Heart left ventricle (tissue), 16 donors: ENCODE data around the gene ATCAY. TPM values are rescaled to one million over a fixed set of nuclear protein-coding genes. Genes with fewer than 3 reads are reported as not detected.
A peak's percentile ranks its signal among the peaks of the same experiment; 100 is the strongest.

ENCODE experiments used
- ATAC-seq, 4 donors: fragments of 200-7000 bp; cut with Tn5 transposase; one replicate each; pipeline ENCODE4 v1.9.1; 2020 to 2022; ENCODE audit warnings: moderate library complexity in 4 of 4, mild to moderate bottlenecking in 3 of 4, moderate number of reproducible peaks in 1 of 4
- DNase-seq, 5 donors: peaks; one replicate each; pipeline ENCODE4 v3.0.0-alpha.2; 2020
- H3K27ac ChIP-seq, 12 donors: fragments of 200-600 bp; sonication (generic) in 4 of 12; one replicate each; pipeline versions ENCODE4 v1.5.0 to v1.8.0; 2016 to 2022; ENCODE audit warnings: mild to moderate bottlenecking in 2 of 12
- H3K27me3 ChIP-seq, 9 donors: fragments of 200-600 bp; sonication (generic) in 2 of 9; one replicate each; pipeline versions ENCODE4 v1.5.1 to v1.8.0; 2016 to 2022; ENCODE audit warnings: mild to moderate bottlenecking in 3 of 9
- H3K36me3 ChIP-seq, 9 donors: fragments of 200-600 bp; sonication (generic) in 2 of 9; one replicate each; pipeline versions ENCODE4 v1.5.0 to v1.8.0; 2018 to 2022; ENCODE audit warnings: mild to moderate bottlenecking in 2 of 9
- H3K4me1 ChIP-seq, 12 donors: fragments of 200-600 bp; sonication (generic) in 4 of 12; one replicate each; pipeline versions ENCODE4 v1.5.0 to v1.8.0; 2016 to 2022; ENCODE audit warnings: mild to moderate bottlenecking in 3 of 12
- H3K4me3 ChIP-seq, 12 donors: fragments of 200-600 bp; sonication (generic) in 4 of 12; one replicate each; pipeline versions ENCODE4 v1.5.0 to v1.8.0; 2017 to 2022; ENCODE audit warnings: mild to moderate bottlenecking in 9 of 12, moderate library complexity in 4 of 12
- H3K9me3 ChIP-seq, 12 donors: fragments of 200-600 bp; sonication (generic) in 4 of 12; one replicate each; pipeline versions ENCODE4 v1.5.0 to v1.8.0; 2016 to 2022; ENCODE audit warnings: mild to moderate bottlenecking in 1 of 12
- POLR2A ChIP-seq, 2 donors: fragments of 450-650 bp; IDR thresholded peaks; one replicate each; pipeline ENCODE4 v1.6.1; 2017; ENCODE audit warnings: antibody characterized with exemption in 2 of 2, mild to moderate bottlenecking in 2 of 2, moderate library complexity in 2 of 2
- WGBS, 4 donors: extraction: QIAGEN DNeasy Blood & Tissue Kit in 2 of 4; methylation state at CpG; one replicate each; pipeline versions ENCODE4 v1.1.5 to v1.1.7; 2013 to 2018; 5-methylcytosine and 5-hydroxymethylcytosine counted together
- intact Hi-C, 10 donors: fragments of 100-400 bp; cut with DNase I; formaldehyde crosslinking; loops; one replicate each; pipeline versions ENCODE4 v1.11.1 to v1.14.2; 2022
- polyA plus RNA-seq, 2 donors: library from polyadenylated mRNA; stranded (reverse); fragments of 200-250 nt; gene quantifications; one replicate each; pipeline ENCODE4 v1.2.3, GENCODE V29; 2013
- total RNA-seq, 9 donors: library from RNA; depleted of rRNA in 2 of 9; stranded (reverse); fragments of >200 nt in 2 of 9; fragmentation: NEBNext Ultra II Directional in 3 of 9; extraction: Animal tissue kit (Norgen Biotek cat#: 25700) in 3 of 9; gene quantifications; one replicate each; pipeline versions ENCODE4 v1.1.0 to v1.2.4, GENCODE V29; 2016 to 2023
- TF ChIP-seq, protein P1 (sequence below), 12 donors: fragments of 200-600 bp; sonication (generic) in 4 of 12; IDR thresholded peaks; one replicate each; pipeline versions ENCODE4 v1.5.0 to v1.8.0; 2018 to 2022; ENCODE audit warnings: antibody characterized with exemption in 12 of 12, mild to moderate bottlenecking in 5 of 12
- donor health status: ischemic (EF 13 %, LVEDD 7.1; RV severe dilation, severe dysfunction).
- donor health status: healthy with polysubstance abuse.
- donor health status: DM: no; HTN: yes; CAD: no.
- donor health status: DM: no; HTN: no; CAD: no.
- donor health status: ischemic (EF 25% LVEDD 6.9; RV normal size, moderate dysfunction).
- donor health status: ischemic (EF 25% LVEDD 5.7; RV mildly dilated, moderate dysfunction).
- donor health status: healthy.
- donor health status: DM: yes; HTN: yes; CAD: no.
- donor health status: ischemic (EF 35%, LVEDD 5.7; RV mildly dilated, moderate dysfunction).
- donor health status: nonischemic (EF 11% LVEDD 7.7; RV severe dilation, severe dysfunction).
- donor health status: DM: yes; HTN: yes; CAD: no.
- donor health status: PGD.
- donor health status: ischemic (EF 29% LVEDD 5.4; RV normal size, mild dysfunction).
- donor health status: nonischemic (EF 23%, LVEDD 6.1; RV moderate dilation, normal function).

Gene ATCAY
- total and polyA plus RNA-seq, 11 donors = not detected

- no peak for ATAC-seq
- intact Hi-C loops = loop anchor here in 1 of 10 donors (10.0 kb wide), 1 partner anchor 148 kb away; the partner anchor contains the start of gene RAX2
- Histone ChIP-seq H3K4me1 (no peaks in the 10 kb centered on the region), H3K4me3 (no peak overlapping the region), H3K9me3 (peaks cover 0 to 27% (median 3%) of the 10 kb centered on the region in 12 donors), H3K27ac (no peak overlapping the region), H3K36me3 (no peaks in the 10 kb centered on the region), H3K27me3 (no peaks in the 10 kb centered on the region)
- TF ChIP-seq, protein P1, sequence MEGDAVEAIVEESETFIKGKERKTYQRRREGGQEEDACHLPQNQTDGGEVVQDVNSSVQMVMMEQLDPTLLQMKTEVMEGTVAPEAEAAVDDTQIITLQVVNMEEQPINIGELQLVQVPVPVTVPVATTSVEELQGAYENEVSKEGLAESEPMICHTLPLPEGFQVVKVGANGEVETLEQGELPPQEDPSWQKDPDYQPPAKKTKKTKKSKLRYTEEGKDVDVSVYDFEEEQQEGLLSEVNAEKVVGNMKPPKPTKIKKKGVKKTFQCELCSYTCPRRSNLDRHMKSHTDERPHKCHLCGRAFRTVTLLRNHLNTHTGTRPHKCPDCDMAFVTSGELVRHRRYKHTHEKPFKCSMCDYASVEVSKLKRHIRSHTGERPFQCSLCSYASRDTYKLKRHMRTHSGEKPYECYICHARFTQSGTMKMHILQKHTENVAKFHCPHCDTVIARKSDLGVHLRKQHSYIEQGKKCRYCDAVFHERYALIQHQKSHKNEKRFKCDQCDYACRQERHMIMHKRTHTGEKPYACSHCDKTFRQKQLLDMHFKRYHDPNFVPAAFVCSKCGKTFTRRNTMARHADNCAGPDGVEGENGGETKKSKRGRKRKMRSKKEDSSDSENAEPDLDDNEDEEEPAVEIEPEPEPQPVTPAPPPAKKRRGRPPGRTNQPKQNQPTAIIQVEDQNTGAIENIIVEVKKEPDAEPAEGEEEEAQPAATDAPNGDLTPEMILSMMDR (IDR thresholded peaks at IDR 0.05) = no peak
- TF ChIP-seq POLR2A (IDR thresholded peaks at IDR 0.05) = no peak
- no peak for DNase-seq
Observed at GRCh38 chr19:3923096-3923758, 42.7 kb downstream of the ATCAY start.

GRCh38 chr19:3923912-3924311, 43.4 kb downstream of the ATCAY start:
- ATAC-seq (no peak), DNase-seq (no peak)
- Histone ChIP-seq H3K9me3 (peaks cover 0 to 27% (median 3%) of the 10 kb centered on the region in 12 donors), H3K36me3 (no peaks in the 10 kb centered on the region), H3K27ac (no peak overlapping the region), H3K4me3 (no peak overlapping the region), H3K4me1 (no peaks in the 10 kb centered on the region), H3K27me3 (no peaks in the 10 kb centered on the region)
- WGBS, 4 donors = 70 to 87% (median 79%) methylated on average over 1 of the region's 1 CpG
- no peak for TF ChIP-seq POLR2A (IDR thresholded peaks at IDR 0.05)
- TF ChIP-seq, protein P1 (IDR thresholded peaks at IDR 0.05) = no peak
- intact Hi-C loops = loop anchor here in 1 of 10 donors (10.0 kb wide), 1 partner anchor 149 kb away; the partner anchor contains the start of gene RAX2

GRCh38 chr19:3931041-3931440, 50.6 kb downstream of the ATCAY start:
- H3K9me3 ChIP-seq = no peaks in the 10 kb centered on the region
- no peak overlapping the region for H3K4me3 ChIP-seq
- peak in 1 of 2 donors; percentile 15 for TF ChIP-seq POLR2A (IDR thresholded peaks at IDR 0.05)
- TF ChIP-seq, protein P1 (IDR thresholded peaks at IDR 0.05) = no peak
- intact Hi-C loops = loop anchor here in 2 of 10 donors (5.0 kb wide), 1 partner anchor 36 kb away; no protein-coding TSS in a partner anchor
- H3K36me3 ChIP-seq = no peaks in the 10 kb centered on the region
- peaks cover 0 to 25% (median 0%) of the 10 kb centered on the region in 9 donors for H3K27me3 ChIP-seq
- H3K27ac ChIP-seq = peak overlapping the region; percentile 47 to 98 (median 90)
- peaks cover 0 to 24% (median 3%) of the 10 kb centered on the region in 12 donors for H3K4me1 ChIP-seq
- peak; percentile 68 to 80 (median 70) for ATAC-seq
- peak; percentile 78 to 91 (median 83) for DNase-seq
- WGBS, 4 donors = 37 to 58% (median 47%) methylated on average over 5 to 8 of the region's 8 CpGs

GRCh38 chr19:3932931-3933810, 52.7 kb downstream of the ATCAY start, which contains the start of gene NMRK2:
NMRK2 (plus strand) TSS chr19:3933069; CDS start chr19:3933672, 603 bp downstream.
- Histone ChIP-seq H3K9me3 (no peaks in the 10 kb centered on the region), H3K27me3 (peaks cover 0 to 25% (median 0%) of the 10 kb centered on the region in 9 donors), H3K4me1 (peaks cover 0 to 24% (median 3%) of the 10 kb centered on the region in 12 donors), H3K36me3 (no peaks in the 10 kb centered on the region), H3K27ac (peak within 1 kb of the TSS; percentile 64 to 98 (median 90)), H3K4me3 (peak within 1 kb of the TSS; percentile 32 to 81 (median 56))
- TF ChIP-seq, protein P1 (IDR thresholded peaks at IDR 0.05) = no peak
- peak in 1 of 2 donors; percentile 80 for TF ChIP-seq POLR2A (IDR thresholded peaks at IDR 0.05)
- WGBS, 4 donors = 1 to 2% (median 1%) methylated on average over 29 to 51 of the region's 51 CpGs
- DNase-seq = peak; percentile 69 to 89 (median 76)
- ATAC-seq = peak; percentile 57 to 81 (median 73)
- intact Hi-C loops = loop anchor here in 3 of 10 donors (2.0 to 5.0 kb wide), 2 partner anchors 34 to 36 kb away; no protein-coding TSS in a partner anchor
